NCI-H2081 (cell line): Measurements from ENCODE around the gene DOK1.

Source experiments
- DNase-seq, 2 experiments: peaks; one replicate each; lab custom pipeline; 2025; lab: John Stamatoyannopoulos, UW

DOK1 gene

GRCh38 chr2:74603282-74604000 lies 48.9 kb downstream of the DOK1 start:
- DNase-seq = no peak

DNA sequence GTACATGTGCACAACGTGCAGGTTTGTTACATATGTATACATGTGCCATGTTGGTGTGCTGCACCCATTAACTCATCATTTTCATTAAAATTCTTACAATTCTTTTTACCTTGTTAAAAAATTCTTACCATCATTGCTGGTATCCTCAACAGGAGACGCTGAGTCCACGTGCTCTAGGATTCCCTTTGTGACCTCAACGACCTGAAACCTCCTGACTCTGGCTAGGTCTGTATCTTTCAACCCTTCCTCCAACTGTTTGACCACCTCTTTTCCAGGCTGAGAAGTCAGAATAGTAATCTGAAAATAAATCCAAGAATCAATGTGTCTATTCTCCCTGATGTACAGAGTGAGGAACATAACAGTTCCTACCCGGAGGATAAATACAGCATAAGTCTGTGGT lies 52.4 kb downstream of the DOK1 start:
- DNase-seq = no peak
